Inferior parietal cortex (tissue), 1 donor: ENCODE measurements around the gene NMRAL1.

Experiments used
- DNase-seq: peaks from one replicate; pipeline ENCODE4 v3.0.0-alpha.2; 2016; ENCODE audit errors: extremely low spot score

NMRAL1 gene

DNA sequence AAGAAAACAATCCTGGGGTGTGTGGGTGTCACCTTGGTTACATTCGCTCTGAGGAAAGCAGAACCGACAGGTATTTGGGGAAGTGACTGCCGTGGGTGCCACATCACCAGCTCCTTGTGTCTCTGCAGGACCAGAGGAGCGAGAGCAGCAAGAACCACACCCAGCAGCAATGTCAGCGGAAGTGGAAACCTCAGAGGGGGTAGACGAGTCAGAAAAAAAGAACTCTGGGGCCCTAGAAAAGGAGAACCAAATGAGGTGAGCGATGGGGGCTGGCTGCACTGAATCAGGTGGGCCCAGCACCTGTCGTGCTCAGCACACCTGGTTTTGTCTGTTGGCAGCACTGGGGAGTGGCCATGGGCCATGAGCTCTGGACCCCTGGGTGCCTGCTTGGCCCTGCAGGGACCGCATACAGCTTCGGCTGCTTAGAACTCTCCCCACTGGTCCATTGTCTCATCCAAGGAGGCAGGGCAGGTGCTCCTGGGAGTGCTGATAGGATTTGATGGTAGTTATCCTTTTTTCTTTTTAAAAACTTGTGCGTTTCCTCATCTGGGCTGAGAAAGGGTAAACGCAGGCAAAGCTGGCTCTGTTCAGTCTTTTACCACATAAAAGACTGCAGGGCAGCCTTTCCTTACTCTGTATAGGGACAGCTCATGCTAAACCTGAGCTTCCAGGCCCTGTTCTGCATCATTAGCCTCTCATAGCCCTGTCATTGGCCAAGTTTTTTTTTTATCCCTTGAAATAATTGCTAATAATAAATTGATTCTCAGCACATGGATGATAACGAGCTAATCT is 31.1 kb upstream of the NMRAL1 start:
- DNase-seq, result no peak

DNA sequence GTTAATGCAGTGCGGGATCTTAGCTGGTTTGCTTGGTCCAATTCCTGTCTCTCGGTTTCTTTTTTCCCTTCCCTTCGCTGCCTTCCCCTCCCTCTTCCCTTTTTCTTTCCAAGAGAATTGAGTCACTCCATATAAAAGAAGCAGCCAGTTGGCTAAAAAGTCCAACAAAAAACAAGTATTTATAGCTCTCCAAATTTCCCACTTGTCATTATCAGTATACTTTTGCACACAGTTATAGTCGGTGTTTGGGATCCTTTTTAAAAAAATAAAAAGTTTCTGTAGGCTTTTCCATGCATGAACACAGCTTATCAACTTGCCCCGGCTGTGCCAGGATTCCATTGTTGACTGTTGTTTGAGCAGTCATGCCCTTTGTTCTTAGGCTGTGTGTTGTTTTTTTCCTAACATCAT is 26.6 kb upstream of the NMRAL1 start:
- peak; percentile 67 for DNase-seq

DNA sequence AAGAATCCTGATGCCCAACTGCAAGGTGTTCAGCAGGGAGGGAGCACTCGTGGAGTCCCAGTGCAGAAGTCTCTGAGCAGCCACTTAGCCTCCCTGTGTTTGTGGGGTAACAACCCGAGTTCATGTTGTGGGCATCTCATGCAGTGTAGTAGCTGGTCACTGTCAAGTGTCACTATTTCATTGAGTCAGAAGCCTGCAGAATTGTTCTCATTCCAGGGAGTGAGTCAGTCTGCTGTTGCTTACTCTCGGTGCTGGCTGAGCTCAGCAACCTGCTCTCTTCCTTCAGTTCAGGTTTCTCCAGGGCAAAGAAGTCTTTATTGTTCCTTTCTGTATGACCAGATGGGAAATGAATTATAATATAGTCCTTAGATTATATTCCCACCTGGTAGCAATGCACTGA is 25.8 kb upstream of the NMRAL1 start:
- DNase-seq, result peak; percentile 66

DNA sequence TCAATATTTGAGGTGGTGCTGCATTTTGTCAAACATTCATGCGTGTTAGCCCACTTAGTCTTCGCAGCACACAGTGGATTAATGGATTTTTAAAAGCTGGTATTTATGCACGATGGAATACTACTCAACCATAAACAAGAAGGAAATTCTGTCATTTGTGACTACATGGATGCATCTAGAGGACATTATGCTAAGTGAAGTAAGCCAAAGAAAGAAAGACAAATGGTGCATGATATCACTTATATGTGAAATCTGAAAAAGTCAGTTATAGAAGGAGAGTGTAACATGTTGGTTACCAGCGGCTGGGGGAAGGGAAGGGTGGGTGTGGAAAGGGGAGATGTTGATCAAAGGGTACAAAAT is 24.8 kb upstream of the NMRAL1 start:
- no peak for DNase-seq

DNA sequence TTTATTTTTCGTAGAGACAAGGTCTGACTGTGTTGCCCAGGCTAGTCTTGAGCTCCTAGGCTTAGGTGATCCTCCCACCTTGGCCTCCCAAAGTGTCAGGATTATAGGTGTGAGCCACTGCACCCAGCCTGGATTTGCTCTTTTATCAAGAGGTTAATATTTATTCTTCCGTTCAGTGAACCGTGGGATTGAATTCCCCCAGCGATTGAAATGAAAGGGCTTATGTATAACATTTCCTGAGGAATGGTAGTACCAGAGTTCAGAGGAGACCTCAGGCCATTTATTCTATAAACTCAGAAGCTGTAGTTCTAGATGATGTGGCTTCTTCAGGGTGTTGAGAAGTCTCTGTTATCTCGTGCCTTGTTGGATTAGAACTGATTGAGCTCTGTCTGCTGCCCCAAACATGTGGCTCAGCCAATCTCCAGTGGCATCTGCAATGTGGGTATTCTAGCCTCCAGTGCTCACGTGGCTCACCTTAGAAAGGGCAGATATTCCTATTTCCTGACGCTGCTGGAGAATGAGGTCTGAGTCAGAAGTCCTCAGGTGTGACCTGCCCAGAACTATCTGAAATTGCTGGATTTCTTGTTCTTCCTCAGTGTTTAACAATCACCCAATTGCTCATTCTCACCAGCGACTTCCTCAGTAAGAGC is 24.2 kb upstream of the NMRAL1 start:
- no peak for DNase-seq

DNA sequence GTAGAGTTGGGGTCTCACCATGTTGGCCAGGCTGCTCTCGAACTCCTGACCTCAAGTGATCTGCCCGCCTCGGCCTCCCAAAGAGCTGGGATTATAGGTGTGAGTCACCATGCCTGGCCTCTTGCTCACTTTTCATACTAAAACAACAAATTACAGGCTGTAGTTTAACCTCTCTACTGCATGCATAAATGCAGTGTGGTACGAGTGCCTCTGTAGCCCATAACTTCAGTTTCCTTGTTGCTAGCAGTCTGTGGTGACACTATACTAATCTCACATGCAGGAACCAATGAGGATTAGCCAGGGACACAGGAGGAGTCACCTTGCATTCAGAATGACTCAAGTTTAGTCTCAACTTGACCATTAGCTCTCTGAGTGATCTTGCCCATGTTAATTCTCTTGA is 21.9 kb upstream of the NMRAL1 start:
- no peak for DNase-seq

DNA sequence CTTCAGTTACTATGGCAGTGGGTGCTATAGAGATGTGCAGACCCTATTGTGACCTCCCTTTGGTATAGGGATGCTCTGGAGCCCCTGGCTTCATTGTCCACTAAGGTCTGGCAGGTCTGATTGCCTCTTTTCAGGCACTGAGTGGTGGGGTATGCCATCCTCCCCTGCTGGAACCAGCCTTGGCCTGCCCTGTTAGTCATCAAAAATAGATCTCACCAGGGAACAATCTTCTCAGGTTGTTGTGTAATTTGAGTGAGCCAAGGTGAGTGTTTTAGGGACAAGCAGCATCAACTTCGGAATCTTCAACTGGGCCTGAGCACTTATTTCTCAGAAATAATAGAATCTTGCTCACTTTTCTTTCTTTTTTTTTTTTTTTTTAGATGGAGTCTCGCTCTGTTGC is 21.3 kb upstream of the NMRAL1 start:
- DNase-seq, result no peak

DNA sequence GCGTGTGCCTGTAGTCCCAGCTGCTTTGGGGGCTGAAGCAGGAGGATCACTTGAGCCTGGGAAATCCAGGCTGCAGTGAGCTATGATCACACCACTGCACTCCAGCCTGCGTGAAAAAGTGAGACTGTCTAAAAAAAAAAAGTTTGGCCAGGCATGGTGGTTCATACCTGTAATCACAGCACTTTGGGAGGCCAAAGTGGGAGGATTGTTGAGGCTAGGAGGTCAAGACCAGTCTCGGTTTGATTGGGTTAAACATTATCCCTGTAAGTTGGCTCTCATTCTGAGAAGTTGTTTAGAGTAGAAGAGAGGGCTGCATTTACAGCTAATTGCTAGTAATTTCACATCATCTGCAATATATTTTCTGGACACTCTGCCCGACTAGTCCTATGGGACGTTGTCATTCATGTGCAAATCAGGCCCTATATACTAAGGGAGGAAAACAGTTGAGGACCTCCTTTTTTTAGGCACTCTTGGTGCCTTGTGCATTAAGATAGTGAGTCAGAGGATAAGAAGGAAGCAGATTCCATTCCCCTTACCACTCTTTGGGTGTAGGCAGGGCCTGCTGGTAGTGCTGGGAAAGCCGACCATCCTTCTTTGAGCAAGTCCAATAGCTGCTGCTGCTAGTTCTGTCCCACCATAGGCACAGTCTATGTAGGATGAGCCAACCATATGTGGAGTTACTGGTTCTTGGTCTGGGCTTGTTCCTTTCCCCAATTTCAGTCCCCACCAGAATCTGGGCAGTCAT is 20.5 kb upstream of the NMRAL1 start:
- no peak for DNase-seq

DNA sequence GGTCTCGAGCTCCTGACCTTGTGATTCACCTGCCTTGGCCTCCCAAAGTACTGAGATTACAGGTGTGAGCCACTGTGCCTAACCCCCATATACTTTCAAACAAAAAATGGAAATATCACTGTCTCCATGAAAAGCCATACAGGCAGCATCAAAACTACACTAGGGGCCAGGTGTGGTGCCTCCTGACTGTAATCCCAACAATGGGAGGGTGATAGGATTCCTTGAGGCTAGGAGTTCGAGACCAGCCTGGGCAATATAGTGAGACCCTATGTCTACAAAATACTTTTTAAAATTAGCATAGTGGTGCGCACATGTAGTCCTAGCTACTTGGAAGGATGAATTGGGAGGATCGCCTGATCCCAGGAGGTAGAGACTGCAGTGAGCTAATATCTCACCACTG is 17.5 kb upstream of the NMRAL1 start:
- no peak for DNase-seq

DNA sequence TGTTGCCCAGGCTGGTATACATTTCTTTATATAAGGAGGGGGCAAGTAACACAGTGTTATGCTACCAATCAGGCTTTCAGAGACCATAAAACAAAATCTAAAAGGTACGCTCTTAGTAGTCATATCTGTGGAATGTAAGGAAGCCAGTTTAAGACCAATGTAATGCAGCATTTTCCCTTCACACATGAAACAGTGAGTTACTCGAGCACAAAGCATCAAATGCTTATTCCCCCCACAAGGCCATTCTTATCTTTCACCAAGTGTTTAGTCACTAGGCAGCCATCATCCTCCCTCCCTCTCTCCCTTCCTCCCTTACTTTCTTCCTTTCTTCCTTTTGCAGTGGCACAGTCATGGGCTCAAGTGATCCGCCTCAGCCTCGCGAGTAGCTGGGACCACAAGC is 14.6 kb upstream of the NMRAL1 start:
- DNase-seq, result no peak

DNA sequence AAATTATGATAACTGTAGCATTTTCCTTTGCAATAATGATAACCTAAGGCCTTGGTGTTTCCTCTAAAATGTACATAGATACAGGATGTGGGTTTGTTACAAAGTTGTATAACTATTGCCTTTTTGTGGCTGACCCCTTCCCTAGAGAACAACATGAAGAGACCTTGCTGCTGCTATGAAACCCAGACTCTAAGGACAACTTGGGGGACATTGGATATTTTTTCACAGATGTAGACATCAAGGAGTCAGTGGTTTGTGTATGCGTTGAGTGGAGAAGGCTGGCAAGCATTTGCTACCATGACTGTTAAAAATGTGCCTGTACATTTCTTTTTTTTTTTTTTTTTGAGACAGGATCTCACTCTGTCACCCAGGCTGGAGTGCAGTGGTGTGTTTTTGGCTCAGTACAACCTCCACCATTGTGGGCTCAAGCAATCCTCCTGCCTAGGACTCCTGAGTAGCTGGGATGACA is 14.1 kb upstream of the NMRAL1 start:
- DNase-seq, result no peak

DNA sequence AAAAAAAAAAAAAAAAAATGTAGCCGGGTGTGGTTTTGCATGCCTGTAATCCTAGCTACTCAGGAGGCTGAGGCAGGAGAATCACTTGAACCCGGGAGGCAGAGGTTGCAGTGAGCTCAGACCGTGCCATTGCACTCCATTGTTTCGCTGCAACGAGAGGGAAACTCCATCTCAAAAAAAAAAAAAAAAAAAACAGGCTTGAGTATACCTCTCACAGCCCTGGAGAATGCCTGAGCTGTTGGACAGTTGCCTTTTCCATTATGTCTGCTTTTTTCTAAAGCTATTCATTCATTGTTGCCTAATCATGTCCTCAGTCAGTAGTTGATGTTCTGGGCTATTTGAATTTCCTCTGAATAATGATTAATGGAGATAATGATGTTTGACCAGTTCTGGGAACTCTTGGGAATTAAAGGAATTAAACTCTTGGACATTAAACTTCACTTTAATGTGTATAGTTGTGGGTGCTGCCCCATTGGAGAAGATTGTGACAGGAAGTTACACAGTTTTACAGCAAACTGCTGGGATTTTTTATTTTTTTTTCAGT is 13.6 kb upstream of the NMRAL1 start:
- DNase-seq, result no peak

DNA sequence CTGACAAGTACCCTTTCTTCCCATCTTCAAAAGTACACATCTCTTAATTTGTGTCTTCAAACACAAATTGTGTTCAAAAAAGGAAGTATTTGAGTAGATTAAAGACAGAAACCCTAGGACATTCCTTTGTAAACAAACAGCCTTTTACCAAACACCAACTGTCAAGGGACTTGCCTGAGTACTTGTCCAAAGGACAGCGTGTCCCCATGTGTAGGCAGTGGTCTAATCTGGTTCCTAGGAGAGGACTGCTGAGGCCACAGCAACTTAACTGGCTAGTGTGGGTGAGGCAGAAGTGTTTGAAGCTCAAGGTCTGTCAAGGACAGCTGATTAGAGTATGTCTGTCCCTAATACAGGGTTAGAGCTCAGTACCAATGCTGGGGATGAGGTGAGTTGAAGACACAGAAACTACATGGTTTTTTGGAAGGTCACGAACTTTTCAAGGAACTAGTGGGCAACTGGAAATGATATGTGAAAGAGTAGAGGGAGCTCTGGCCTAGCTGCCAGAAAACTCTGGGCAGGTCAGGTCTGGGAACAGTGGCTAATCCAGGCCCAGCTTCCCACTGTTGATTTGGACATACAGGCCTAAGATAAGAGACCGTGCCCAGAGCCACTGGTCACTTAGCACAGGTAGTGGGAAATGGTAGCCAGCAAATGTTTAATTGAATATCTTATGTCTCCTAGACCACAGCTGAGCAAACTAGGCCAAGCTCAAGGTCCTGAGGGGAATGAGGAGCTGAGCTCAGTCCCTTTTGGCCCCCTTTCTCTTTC is 11.9 kb upstream of the NMRAL1 start:
- DNase-seq, result no peak

DNA sequence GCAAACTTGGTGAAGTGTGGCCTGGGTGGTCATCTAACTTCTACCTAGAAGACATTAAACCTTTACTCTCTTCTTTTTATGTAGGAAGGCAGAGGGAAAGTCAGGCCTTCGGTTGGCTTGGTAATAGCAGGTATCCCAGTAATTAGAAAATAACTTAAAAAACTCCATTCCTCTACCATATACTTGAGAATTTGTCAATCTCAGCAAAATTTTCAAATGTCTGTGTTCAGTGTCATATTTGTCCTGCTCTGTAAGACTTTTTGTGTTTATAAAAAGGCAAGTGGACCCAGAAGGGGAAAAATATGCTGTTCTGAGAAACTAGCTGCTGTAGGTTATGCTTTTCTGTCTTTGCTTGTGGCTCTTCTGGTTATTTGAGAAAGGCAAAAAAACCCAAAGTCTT is 7.5 kb upstream of the NMRAL1 start:
- no peak for DNase-seq

DNA sequence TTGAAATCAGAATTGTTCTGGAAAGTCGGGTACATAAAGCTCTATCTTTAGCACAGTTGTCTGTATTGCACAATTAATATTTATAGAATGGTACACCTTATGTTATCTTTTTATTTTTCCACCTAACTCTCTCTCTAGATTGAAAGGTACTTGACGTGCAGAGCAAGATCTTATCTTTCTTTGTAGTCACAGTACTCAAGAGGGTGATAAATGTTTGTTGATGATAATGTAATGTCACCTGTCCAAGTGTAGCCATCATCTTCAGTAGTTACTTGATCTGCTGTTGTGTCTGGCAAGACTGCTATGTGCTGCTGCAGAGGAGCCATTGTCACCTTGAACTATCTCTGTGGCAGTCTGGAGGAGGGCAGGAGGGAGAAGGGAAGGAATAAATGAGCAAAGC is 7.1 kb upstream of the NMRAL1 start:
- no peak for DNase-seq

DNA sequence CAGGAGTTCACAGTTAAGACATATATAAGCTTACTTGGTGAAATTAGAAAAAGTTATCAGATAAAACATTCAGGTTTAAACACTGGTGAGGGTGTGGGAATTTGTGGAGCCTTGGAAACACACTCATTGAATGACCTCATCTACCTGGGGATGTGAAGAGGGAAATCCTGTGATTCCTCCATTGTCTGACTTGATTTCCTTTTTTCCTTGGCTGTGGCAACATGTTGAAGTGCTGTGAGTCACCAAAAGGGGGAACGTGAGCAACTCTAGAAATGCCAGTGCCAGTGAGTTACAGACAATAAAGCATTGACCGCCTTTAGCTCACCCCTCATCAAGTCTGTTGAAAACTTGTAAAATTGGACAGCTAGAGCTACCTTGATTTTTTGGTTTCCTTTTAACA is 3.5 kb upstream of the NMRAL1 start:
- no peak for DNase-seq

DNA sequence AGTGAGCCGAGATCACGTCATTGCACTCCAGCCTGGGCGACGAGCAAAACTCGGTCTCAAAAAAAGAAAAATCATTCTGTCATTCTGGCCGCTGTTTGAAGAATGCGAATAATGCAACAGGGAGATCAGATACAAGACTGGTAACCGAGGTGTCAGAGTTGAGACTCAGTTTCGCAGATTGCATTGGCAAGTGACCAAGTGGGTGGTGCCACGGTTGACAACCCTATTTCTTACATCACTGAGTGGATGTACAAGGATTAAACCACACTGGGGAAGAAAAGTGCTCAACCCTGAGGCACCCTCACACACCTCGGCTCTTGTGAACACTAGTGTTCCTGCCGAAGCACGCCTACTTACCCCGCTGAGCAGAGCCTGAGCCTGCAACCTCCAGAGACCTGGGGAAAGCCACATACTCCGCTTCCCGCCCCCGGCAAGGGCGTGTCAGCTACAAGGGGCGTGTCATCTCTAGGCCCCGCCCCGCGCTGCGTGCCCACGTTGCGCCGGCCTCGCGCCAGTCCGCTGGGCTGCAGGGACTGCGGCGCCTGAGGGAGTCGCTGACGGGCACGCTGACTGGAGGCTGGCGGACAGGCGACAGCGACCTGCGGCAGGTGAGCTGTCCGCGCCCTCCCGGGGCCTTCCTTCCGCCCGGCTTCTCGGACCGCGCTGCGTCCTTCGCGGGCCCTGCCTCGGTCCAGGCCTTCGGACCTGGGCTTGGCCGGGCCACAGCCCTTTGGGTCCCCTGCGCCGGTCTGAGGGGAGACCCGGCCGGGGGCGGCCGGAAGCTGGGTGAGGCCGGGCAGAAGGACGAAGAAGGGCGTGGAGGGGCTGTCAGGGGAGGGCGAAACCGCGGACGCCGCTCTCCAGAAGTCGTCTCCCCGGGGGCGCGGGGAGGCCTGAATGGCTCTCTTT is 1.7 kb upstream of the NMRAL1 start, which contains the start of gene HMOX2:
HMOX2 (plus strand) TSS at position 519 of the 909 bp plus-strand sequence. CDS start 29,127 bp downstream, outside the sequence.
- DNase-seq, result peak; percentile 94

DNA sequence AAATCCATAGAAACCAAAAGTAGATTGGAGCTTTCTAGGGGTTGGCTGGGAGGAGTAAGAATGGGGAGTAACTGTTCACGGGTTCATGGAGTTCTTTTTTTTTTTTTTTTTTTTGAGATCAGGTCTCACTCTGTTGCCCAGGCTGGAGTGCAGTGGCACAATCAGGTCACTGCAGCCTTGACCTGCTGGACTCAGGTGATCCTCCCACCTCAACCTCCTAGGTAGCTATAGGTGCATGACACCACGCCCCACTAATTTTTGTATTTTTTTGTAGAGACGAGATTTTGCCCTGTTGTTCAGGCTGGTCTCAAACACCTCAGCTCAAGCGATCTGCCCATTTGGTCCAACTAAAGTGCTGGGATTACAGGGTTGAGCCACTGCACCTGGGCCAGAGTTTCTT is 1.5 kb downstream of the NMRAL1 start:
- DNase-seq, result no peak

DNA sequence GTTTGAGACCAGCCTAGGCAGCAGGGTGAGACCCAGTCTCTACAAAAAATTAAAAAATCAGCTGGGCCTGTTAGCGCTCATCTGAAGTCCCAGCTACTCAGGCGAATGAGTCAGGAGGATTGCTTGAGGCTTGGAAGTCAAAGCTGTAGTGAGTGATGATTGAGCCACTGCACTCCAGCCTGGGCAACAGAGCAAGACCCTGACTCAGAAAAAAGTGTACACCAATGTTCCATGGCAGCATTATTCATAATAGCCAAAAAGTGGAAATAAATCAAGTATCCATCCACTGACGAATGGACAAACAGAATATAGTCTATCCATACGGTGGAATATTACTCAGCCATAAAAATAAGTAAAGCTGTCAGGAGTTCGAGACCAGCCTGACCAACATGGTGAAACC is 2.6 kb downstream of the NMRAL1 start:
- no peak for DNase-seq

DNA sequence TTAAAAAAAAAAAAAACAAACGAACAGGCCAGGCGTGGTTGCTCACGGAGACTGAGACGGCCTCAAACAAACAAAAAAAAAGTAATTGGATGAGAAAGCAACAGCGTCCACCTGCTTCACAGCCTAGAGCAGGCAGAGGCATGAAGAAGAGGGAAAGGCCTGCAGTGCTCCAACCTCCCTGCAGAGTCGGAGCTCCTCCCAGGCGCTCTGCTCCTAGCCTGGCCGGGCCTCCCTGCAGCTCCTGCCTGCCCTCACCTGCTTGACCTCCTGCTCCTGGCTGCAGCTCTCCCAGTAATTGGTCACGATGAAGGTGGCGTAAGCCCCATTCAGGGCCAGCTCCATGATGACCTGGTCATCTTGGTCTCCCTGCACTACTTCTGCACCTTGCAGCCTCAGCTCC is 5.5 kb downstream of the NMRAL1 start:
- no peak for DNase-seq

DNA sequence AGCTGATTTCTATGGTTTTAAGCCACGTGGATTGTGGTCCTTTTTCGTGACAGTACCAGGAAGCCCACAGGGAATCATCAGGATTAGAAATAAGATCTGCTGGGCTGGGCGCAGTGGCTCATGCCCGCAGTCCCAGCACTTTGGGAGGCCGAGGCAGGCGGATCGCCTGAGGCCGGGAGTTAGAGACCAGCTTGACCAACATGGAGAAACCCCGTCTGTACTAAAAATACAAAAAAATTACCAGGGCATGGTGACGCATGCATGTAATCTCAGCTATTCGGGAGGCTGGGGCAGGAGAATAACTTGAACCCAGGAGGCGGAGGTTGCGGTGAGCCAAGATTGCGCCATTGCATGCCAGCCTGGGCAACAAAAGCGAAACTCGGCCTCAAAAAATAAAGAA is 6.5 kb downstream of the NMRAL1 start:
- DNase-seq, result no peak
